ENCODE measurements around the gene PPFIBP1. TPM values are rescaled to one million over a fixed set of nuclear protein-coding genes. Genes with fewer than 3 reads are reported as not detected.

PPFIBP1 gene
- total RNA-seq, 4 donors from 2014 or later = 36.7 to 115 (median 41.5) TPM

DNA sequence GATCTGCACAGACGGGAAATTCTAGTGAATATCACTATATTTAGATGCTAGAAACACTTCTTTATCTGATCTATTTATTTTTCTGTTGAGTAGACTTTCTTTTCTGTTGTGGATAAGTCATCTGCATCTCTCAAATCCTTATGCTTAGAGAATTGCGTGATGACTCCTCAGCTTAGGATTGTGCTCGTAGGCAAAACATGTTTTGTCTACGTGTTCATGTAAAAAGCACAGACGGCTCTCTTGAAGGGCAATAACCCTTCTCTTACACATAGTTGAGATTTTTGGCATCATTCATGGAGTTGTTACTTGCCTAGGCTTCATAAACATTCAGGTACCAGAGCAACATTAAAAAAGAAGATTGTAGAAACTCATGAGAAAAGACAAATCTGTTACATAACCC lies 18.6 kb downstream of the PPFIBP1 start:
- TF ChIP-seq, protein P1, sequence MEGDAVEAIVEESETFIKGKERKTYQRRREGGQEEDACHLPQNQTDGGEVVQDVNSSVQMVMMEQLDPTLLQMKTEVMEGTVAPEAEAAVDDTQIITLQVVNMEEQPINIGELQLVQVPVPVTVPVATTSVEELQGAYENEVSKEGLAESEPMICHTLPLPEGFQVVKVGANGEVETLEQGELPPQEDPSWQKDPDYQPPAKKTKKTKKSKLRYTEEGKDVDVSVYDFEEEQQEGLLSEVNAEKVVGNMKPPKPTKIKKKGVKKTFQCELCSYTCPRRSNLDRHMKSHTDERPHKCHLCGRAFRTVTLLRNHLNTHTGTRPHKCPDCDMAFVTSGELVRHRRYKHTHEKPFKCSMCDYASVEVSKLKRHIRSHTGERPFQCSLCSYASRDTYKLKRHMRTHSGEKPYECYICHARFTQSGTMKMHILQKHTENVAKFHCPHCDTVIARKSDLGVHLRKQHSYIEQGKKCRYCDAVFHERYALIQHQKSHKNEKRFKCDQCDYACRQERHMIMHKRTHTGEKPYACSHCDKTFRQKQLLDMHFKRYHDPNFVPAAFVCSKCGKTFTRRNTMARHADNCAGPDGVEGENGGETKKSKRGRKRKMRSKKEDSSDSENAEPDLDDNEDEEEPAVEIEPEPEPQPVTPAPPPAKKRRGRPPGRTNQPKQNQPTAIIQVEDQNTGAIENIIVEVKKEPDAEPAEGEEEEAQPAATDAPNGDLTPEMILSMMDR (IDR thresholded peaks at IDR 0.05; ENCODE audit: low read depth) = no peak

DNA sequence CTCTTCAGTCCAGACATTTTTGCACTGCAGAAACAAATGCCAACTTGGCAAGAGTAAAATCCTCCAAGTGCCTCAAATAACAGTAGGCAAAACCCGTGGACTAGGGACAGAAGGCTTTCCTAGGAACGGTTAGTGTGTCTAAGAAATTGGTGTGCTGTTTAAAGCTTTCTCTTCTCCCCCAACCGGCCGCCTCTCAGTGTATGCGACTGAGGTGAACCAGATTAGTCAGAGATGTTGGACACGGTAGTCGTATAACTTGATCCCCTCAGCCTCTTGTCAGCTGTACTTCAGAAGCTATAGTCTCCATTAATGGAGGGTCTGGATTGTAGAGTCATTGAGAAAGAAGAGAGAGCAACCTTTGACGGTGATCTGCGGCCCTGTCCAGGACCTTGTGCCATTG lies 21.7 kb downstream of the PPFIBP1 start:
- TF ChIP-seq, protein P1 (IDR thresholded peaks at IDR 0.05; ENCODE audit: low read depth) = no peak

DNA sequence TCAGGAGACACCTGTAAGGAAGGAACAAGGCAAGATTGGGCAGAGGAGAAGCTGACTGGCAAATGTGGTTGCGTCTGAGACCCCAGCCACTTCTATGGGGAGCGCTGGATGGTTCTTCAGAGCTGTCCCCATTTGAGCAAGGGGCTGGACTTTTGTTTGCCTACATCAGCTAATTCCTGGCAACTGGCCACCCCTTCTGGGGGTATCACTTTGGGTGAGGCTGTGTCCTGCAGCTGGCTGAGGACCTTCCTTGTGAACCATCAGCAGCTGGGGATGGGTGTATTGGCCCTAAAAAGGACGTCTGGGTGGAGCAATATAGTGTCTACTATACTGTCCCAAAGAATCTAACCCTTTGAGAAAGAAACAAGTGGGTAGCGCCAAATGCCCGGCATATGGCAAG lies 23.6 kb downstream of the PPFIBP1 start:
- TF ChIP-seq, protein P1 (IDR thresholded peaks at IDR 0.05; ENCODE audit: low read depth) = no peak

DNA sequence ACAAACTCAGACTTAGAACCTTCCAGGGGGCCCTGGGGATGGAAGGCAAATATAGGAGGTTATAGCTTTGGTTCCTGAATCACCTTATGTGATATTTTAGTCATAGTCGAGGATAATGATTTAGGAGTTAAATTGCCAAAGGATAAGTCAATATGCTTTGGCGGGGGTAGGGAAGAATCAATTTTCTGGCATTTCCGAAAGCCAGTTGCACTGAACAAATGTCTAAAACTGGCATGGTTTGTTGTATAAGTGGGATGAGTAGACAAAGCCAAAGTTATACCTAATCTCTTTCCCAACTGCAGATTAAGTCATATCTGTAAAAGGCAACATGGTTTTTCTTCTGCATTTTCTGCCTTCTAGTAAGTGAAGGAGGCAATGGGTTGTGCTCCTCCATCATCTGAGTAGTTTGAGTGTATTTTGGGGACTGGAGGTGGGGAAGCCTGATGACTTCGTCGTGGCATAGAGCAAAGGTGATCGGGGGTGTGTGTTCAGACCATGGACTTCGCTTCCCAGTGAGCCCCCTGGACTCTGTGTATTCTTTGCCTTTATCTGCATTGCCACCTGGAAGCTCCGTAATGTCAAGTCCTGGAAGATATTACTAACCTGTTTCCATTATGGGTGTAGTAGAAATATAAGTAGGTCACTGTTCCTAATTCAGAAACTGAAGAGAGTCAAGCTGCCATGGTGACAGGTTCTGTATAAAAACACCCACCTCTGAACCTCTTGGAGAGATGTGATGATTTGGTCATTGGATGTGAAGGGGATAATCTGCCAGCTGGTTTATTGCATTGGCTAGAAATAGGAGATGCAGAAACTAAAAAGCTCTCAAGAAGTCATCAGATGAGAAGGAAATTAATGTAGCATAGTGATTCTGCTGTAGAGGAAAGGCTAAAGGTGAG lies 24.5 kb downstream of the PPFIBP1 start:
- TF ChIP-seq, protein P1 (IDR thresholded peaks at IDR 0.05; ENCODE audit: low read depth) = no peak

DNA sequence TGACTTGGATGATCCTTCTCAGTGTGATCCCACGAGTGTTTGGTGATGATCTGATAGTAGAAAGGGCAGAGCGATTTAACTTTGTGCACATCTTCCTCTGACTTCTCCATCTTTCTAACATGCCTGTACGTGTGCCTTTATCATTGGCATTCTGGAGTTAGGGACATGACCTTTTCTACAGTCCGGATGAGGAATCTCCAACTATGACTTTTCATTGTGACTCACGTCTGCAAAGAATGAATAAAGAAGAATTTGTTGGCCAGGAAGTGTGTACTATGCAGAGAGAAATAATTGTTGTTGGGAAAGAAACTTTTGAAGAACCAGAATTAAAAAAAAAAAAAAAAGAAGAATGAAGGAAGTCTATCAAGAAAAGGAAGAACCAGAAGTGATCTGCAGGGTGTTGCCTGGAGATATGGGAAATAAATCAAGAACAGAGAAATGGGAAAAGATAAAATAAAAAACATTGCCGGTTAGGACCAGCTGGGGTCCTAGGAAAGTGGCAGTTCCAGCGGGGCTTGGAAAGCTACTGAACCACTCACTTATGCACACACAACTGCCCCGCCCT lies 25.3 kb downstream of the PPFIBP1 start:
- TF ChIP-seq, protein P1 (IDR thresholded peaks at IDR 0.05; ENCODE audit: low read depth) = no peak

DNA sequence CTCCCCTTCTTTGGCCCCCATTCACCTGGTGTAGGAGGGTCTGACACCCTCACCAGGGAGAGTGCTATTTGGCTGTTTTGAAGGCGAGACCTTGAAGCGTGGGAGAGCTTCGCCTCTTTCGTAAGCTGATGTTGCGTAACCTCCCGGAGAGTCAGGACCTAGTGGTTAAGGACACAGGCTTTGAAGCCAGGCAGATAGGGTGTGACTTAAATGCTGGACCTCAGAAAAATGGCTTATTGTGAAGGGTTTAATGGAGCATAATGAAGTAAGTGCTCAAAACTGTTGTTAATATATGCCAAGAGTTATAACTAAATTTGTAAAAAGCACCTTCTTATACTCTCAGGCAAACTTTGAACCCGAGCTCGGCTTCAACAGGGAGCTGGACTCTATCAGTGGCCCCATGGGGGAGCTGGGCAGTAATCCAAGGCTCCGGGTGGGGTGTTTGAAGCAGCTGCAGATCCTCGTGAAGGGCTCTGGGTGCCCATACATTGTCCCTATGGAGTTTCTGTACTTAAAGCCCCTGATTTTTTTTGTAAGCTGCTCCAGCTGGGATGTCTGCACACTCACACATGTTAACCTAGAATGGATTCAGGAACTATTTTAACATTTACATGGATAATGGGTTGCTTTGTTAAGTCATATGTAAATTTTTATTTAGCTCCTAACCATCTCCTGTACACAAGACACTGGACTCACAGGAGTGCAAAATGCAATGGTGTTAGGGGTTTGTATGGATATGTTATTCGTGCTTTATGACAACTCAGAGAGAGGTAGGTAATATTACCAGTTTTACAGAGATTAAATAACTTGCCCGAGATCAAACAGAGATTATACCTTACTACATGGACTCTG lies 26.0 kb downstream of the PPFIBP1 start:
- TF ChIP-seq, protein P1 (IDR thresholded peaks at IDR 0.05; ENCODE audit: low read depth) = no peak

DNA sequence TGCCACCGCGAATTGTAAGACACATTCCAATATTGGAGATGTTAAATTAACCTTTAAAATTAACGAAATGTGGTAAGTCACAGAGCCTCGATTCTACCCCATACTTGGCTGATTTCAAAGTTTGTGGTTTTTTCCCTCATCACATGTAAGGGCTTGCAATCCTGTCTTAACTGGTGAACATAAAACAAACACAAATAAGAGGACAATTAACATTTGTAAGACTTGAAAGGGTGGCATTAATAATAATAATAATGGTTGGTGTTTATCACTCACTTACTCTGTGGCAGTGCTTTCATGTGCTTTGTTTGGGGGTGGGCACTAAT lies 26.6 kb downstream of the PPFIBP1 start:
- TF ChIP-seq, protein P1 (IDR thresholded peaks at IDR 0.05; ENCODE audit: low read depth) = no peak

Measured in subcutaneous adipose tissue (tissue), 4 donors.